CD8-positive, alpha-beta memory T cell (primary cell): Measurements from ENCODE around the gene BTBD18. TPM values are rescaled to one million over a fixed set of nuclear protein-coding genes. Genes with fewer than 3 reads are reported as not detected.

Source experiments
- CTCF ChIA-PET: fragments of 350-600 bp; sonication (Branson Sonifier 250); formaldehyde crosslinking; loops from one replicate; lab custom pipeline; 2021; ENCODE audit warnings: antibody characterized with exemption; lab: Charles Lee
- POLR2A ChIA-PET: fragments of 350-600 bp; sonication (Branson Sonifier 250); formaldehyde crosslinking; loops from one replicate; lab custom pipeline; 2021; ENCODE audit warnings: antibody characterized with exemption; lab: Charles Lee
- DNase-seq, 5 donors: peaks; one replicate each; pipeline versions ENCODE4 v3.0.0 to v3.0.0-alpha.2; 2020 to 2022; ENCODE audit warnings: mixed read lengths in 1 of 5
- H3K27ac ChIP-seq: one replicate; pipeline ENCODE4 v1.7.0; 2013; ENCODE audit warnings: low read depth, mild to moderate bottlenecking, low read length, moderate library complexity
- H3K27me3 ChIP-seq: 2 replicates; pipeline ENCODE4 v1.7.0; 2013; ENCODE audit warnings: low read length, mild to moderate bottlenecking; ENCODE audit not compliant: insufficient read depth, poor library complexity, severe bottlenecking
- H3K36me3 ChIP-seq: 2 replicates; pipeline ENCODE4 v1.7.0; 2013; ENCODE audit warnings: mild to moderate bottlenecking, low read length, moderate library complexity; ENCODE audit not compliant: insufficient read depth
- H3K4me1 ChIP-seq: 2 replicates; pipeline ENCODE4 v1.7.0; 2013; ENCODE audit warnings: mild to moderate bottlenecking, low read length, moderate library complexity; ENCODE audit not compliant: insufficient read depth
- H3K4me3 ChIP-seq: 2 replicates; pipeline ENCODE4 v1.7.0; 2013; ENCODE audit warnings: mild to moderate bottlenecking, low read length
- H3K9me3 ChIP-seq: 2 replicates; pipeline ENCODE4 v1.7.0; 2013; ENCODE audit warnings: mild to moderate bottlenecking, low read length
- H3K27ac Mint-ChIP-seq, 8 donors: one replicate each; pipeline ENCODE4 v1.8.0; 2020 to 2021; ENCODE audit warnings: mixed read lengths in 8 of 8, mild to moderate bottlenecking in 6 of 8, inconsistent platforms in 3 of 8, moderate library complexity in 3 of 8
- H3K27me3 Mint-ChIP-seq, 2 donors: one replicate each; pipeline ENCODE4 v1.8.0; 2020 to 2021; ENCODE audit warnings: mixed read lengths in 2 of 2, mild to moderate bottlenecking in 1 of 2, moderate library complexity in 1 of 2
- H3K36me3 Mint-ChIP-seq, 3 donors: one replicate each; pipeline ENCODE4 v1.8.0; 2020 to 2021; ENCODE audit warnings: mixed read lengths in 3 of 3, inconsistent platforms in 1 of 3, mild to moderate bottlenecking in 1 of 3
- H3K4me1 Mint-ChIP-seq, 3 donors: one replicate each; pipeline ENCODE4 v1.8.0; 2020 to 2021; ENCODE audit warnings: mixed read lengths in 3 of 3, inconsistent platforms in 1 of 3, mild to moderate bottlenecking in 1 of 3
- H3K4me3 Mint-ChIP-seq, 7 donors: one replicate each; pipeline ENCODE4 v1.8.0; 2020 to 2021; ENCODE audit warnings: mixed read lengths in 7 of 7, mild to moderate bottlenecking in 6 of 7, moderate library complexity in 4 of 7, inconsistent platforms in 2 of 7
- H3K9me3 Mint-ChIP-seq, 5 donors: one replicate each; pipeline ENCODE4 v1.8.0; 2020 to 2022; ENCODE audit warnings: mixed read lengths in 5 of 5, mild to moderate bottlenecking in 3 of 5, moderate library complexity in 2 of 5, inconsistent platforms in 1 of 5
- polyA plus RNA-seq: library from polyadenylated mRNA; unstranded; fragments of 300-500 nt; fragmentation: Illumina TruSeq; gene quantifications from one replicate; pipeline ENCODE4 v1.2.3, GENCODE V29; 2021
- total RNA-seq, 2 experiments: library from RNA; stranded (reverse); gene quantifications; one replicate each; pipeline ENCODE4 v1.2.3, GENCODE V29; 2021

BTBD18 gene
- total and polyA plus RNA-seq, 3 experiments from 2014 or later = 0.89 TPM; not detected in 2

- Mint-ChIP-seq H3K4me1 (peaks cover 9 to 12% (median 12%) of the 10 kb centered on the region in 3 donors), H3K4me3 (no peak overlapping the region), H3K27ac (peak overlapping the region in 3 of 8 donors; percentile 58 to 80 (median 66)), H3K9me3 (no peaks in the 10 kb centered on the region), H3K36me3 (peaks cover 0 to 61% (median 6%) of the 10 kb centered on the region in 3 donors), H3K27me3 (no peaks in the 10 kb centered on the region)
- peaks cover 8% of the 10 kb centered on the region for H3K4me1 ChIP-seq
- ChIA-PET POLR2A (no interaction called here), CTCF (interaction anchor here (1.8 kb wide), 1 partner anchor 95 kb away, joined by 4 read pairs; no protein-coding TSS in a partner anchor)
- H3K4me3 ChIP-seq = no peak overlapping the region
- no peaks in the 10 kb centered on the region for H3K9me3 ChIP-seq
- peaks cover 11% of the 10 kb centered on the region for H3K36me3 ChIP-seq
- no peak overlapping the region for H3K27ac ChIP-seq
- DNase-seq = no peak
- no peaks in the 10 kb centered on the region for H3K27me3 ChIP-seq
Observed at GRCh38 chr11:57704932-57705331, 46.7 kb downstream of the BTBD18 start.

GRCh38 chr11:57703341-57703740 lies 48.3 kb downstream of the BTBD18 start:
- no peaks in the 10 kb centered on the region for H3K27me3 Mint-ChIP-seq
- H3K36me3 Mint-ChIP-seq = peaks cover 5 to 70% (median 14%) of the 10 kb centered on the region in 3 donors
- H3K4me1 Mint-ChIP-seq = peaks cover 4 to 8% (median 5%) of the 10 kb centered on the region in 3 donors
- H3K27ac Mint-ChIP-seq = peak overlapping the region in 2 of 8 donors; percentile 50 to 57
- H3K4me1 ChIP-seq = no peaks in the 10 kb centered on the region
- peaks cover 24% of the 10 kb centered on the region for H3K36me3 ChIP-seq
- H3K9me3 ChIP-seq = no peaks in the 10 kb centered on the region
- POLR2A ChIA-PET = interaction anchor here (1.0 kb wide), 1 partner anchor 20 kb away, joined by 6 read pairs; no protein-coding TSS in a partner anchor
- CTCF ChIA-PET = interaction anchor here (1.7 kb wide), 1 partner anchor 63 kb away, joined by 4 read pairs; no protein-coding TSS in a partner anchor
- H3K4me3 ChIP-seq = no peak overlapping the region
- no peak for DNase-seq
- H3K4me3 Mint-ChIP-seq = no peak overlapping the region
- H3K27me3 ChIP-seq = no peaks in the 10 kb centered on the region
- H3K27ac ChIP-seq = no peak overlapping the region
- no peaks in the 10 kb centered on the region for H3K9me3 Mint-ChIP-seq

DNA sequence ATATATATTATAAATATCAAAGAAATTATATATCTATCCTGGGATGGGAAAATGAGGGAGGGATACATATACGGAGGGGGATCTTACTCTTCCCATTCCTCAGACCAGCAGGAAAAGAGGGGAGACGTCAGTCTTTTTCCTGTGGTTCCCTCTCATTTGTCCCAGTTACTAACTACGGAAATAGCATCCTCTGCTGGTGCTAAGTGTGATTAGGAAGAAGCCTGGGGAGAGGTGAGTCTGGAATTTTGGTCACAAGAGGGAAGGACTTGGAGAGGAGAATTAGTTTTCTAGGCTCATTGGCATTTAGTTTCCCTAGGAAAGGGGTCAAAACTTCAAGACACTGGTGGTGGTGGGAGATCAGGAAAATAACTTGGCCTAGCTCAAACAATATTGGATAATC lies 51.2 kb downstream of the BTBD18 start:
- H3K4me1 ChIP-seq = no peaks in the 10 kb centered on the region
- no peaks in the 10 kb centered on the region for H3K4me1 Mint-ChIP-seq
- H3K27ac ChIP-seq = no peak overlapping the region
- DNase-seq = no peak
- H3K4me3 ChIP-seq = no peak overlapping the region
- POLR2A ChIA-PET = no interaction called here
- H3K27me3 ChIP-seq = no peaks in the 10 kb centered on the region
- H3K27me3 Mint-ChIP-seq = no peaks in the 10 kb centered on the region
- H3K4me3 Mint-ChIP-seq = peak overlapping the region in 1 of 7 donors; percentile 27
- CTCF ChIA-PET = no interaction called here
- peak overlapping the region in 2 of 8 donors; percentile 23 to 37 for H3K27ac Mint-ChIP-seq
- no peaks in the 10 kb centered on the region for H3K9me3 ChIP-seq
- H3K36me3 ChIP-seq = peaks cover 42% of the 10 kb centered on the region
- H3K36me3 Mint-ChIP-seq = peaks cover 13 to 83% (median 16%) of the 10 kb centered on the region in 3 donors
- no peaks in the 10 kb centered on the region for H3K9me3 Mint-ChIP-seq

DNA sequence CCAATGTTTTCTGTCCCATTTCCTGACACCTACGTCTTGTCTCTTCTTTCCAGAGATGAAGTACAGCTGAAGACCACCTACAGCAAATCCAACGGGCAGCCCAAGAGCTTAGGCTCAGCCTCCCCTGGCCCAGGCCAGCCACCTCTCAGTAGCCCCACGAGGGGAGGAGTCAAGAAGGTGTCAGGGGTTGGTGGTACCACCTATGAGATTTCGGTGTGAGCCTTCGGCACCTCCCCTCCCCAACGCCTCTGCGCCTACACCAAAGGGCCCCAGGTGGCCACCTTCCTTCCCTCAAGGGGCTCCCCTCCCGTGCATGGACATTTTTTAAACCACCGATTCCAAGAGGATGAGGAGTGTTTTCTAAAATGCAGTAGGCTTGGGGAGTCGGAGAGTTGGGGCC lies 51.8 kb downstream of the BTBD18 start:
- no peaks in the 10 kb centered on the region for H3K9me3 ChIP-seq
- no peaks in the 10 kb centered on the region for H3K27me3 ChIP-seq
- H3K9me3 Mint-ChIP-seq = no peaks in the 10 kb centered on the region
- DNase-seq = no peak
- peak overlapping the region in 2 of 8 donors; percentile 35 to 61 for H3K27ac Mint-ChIP-seq
- H3K27me3 Mint-ChIP-seq = no peaks in the 10 kb centered on the region
- H3K4me3 ChIP-seq = no peak overlapping the region
- H3K36me3 ChIP-seq = peaks cover 45% of the 10 kb centered on the region
- H3K4me3 Mint-ChIP-seq = no peak overlapping the region
- no peaks in the 10 kb centered on the region for H3K4me1 Mint-ChIP-seq
- CTCF ChIA-PET = no interaction called here
- H3K27ac ChIP-seq = no peak overlapping the region
- no peaks in the 10 kb centered on the region for H3K4me1 ChIP-seq
- POLR2A ChIA-PET = no interaction called here
- peaks cover 13 to 84% (median 16%) of the 10 kb centered on the region in 3 donors for H3K36me3 Mint-ChIP-seq

DNA sequence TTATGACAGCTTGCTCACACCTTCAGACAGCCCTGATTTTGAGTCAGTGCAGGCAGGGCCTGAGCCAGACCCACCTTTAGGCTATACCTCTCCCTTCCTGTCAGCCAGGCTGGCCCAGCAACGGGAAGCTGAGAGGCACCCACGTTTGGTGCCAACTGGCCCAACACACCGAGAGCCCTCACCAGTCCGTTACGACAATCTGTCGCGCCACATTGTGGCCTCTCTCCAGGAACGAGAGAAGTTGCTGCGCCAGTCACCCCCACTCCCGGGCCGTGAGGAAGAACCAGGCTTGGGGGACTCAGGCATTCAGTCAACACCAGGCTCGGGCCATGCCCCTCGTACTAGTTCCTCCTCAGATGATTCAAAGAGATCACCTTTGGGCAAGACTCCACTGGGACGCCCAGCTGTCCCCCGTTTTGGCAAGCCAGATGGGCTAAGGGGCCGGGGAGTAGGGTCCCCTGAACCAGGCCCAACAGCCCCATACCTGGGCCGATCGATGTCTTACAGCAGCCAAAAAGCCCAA lies 52.7 kb downstream of the BTBD18 start:
- H3K4me1 Mint-ChIP-seq = no peaks in the 10 kb centered on the region
- no peaks in the 10 kb centered on the region for H3K9me3 Mint-ChIP-seq
- ChIA-PET CTCF (interaction anchor here (1.0 kb wide), 1 partner anchor 102 kb away, joined by 4 read pairs; no protein-coding TSS in a partner anchor), POLR2A (no interaction called here)
- no peaks in the 10 kb centered on the region for H3K27me3 Mint-ChIP-seq
- H3K36me3 Mint-ChIP-seq = peaks cover 13 to 82% (median 15%) of the 10 kb centered on the region in 3 donors
- Histone ChIP-seq H3K27ac (no peak overlapping the region), H3K4me1 (no peaks in the 10 kb centered on the region), H3K27me3 (no peaks in the 10 kb centered on the region), H3K36me3 (peaks cover 43% of the 10 kb centered on the region), H3K4me3 (no peak overlapping the region), H3K9me3 (no peaks in the 10 kb centered on the region)
- no peak for DNase-seq
- no peak overlapping the region for H3K4me3 Mint-ChIP-seq
- peak overlapping the region in 1 of 8 donors; percentile 32 for H3K27ac Mint-ChIP-seq

Other genes with a start within 250 kb of the BTBD18 start
- 10 to 100 TPM; 24.2 to 25.3 TPM for gene SLC43A1, start 236.1 kb downstream of the BTBD18 start, total RNA-seq
- gene SLC43A1, start 236.1 kb downstream of the BTBD18 start, polyA plus RNA-seq = 23.5 TPM
- gene TIMM10, start 221.1 kb downstream of the BTBD18 start, total RNA-seq = 100 to 1,000 TPM; 151 to 154 TPM
- 72.2 TPM for gene TIMM10, start 221.1 kb downstream of the BTBD18 start, polyA plus RNA-seq
- gene SMTNL1, start 214.2 kb downstream of the BTBD18 start, total RNA-seq = not detected
- 0.16 TPM for gene SMTNL1, start 214.2 kb downstream of the BTBD18 start, polyA plus RNA-seq
- gene UBE2L6, start 184.1 kb downstream of the BTBD18 start, total RNA-seq = 10 to 100 TPM; 74.9 to 79.2 TPM
- 286 TPM for gene UBE2L6, start 184.1 kb downstream of the BTBD18 start, polyA plus RNA-seq
- gene SERPING1, start 154.1 kb downstream of the BTBD18 start, total RNA-seq = not detected
- not detected for gene SERPING1, start 154.1 kb downstream of the BTBD18 start, polyA plus RNA-seq
- gene YPEL4, start 101.9 kb downstream of the BTBD18 start, total RNA-seq = 1 to 10 TPM; 1.0 to 1.7 TPM
- gene YPEL4, start 101.9 kb downstream of the BTBD18 start, polyA plus RNA-seq = 0.37 TPM
- gene CLP1, start 94.1 kb downstream of the BTBD18 start, total RNA-seq = 10 to 100 TPM; 22.4 to 23.4 TPM
- 8.2 TPM for gene CLP1, start 94.1 kb downstream of the BTBD18 start, polyA plus RNA-seq
- 10 to 100 TPM; 83.9 to 89.0 TPM for gene ZDHHC5, start 83.7 kb downstream of the BTBD18 start, total RNA-seq
- 45.1 TPM for gene ZDHHC5, start 83.7 kb downstream of the BTBD18 start, polyA plus RNA-seq
- gene MED19, start 39.6 kb downstream of the BTBD18 start, total RNA-seq = 10 to 100 TPM; 16.8 to 18.4 TPM
- 19.7 TPM for gene MED19, start 39.6 kb downstream of the BTBD18 start, polyA plus RNA-seq
- gene TMX2, start 39.2 kb downstream of the BTBD18 start, total RNA-seq = 100 to 1,000 TPM; 129 to 131 TPM
- gene TMX2, start 39.2 kb downstream of the BTBD18 start, polyA plus RNA-seq = 89.9 TPM
- gene SELENOH, start 10.3 kb downstream of the BTBD18 start, total RNA-seq = 100 to 1,000 TPM; 272 to 276 TPM
- gene SELENOH, start 10.3 kb downstream of the BTBD18 start, polyA plus RNA-seq = 201 TPM
- 1 to 10 TPM; 3.1 to 4.4 TPM for gene CTNND1, start 10.0 kb upstream of the BTBD18 start, total RNA-seq
- gene CTNND1, start 10.0 kb upstream of the BTBD18 start, polyA plus RNA-seq = 0.95 TPM